GM23248 (cell line): ENCODE measurements around the gene RPS19BP1. TPM values are rescaled to one million over a fixed set of nuclear protein-coding genes. Genes with fewer than 3 reads are reported as not detected.

Source experiments
- DNase-seq: peaks from one replicate; pipeline ENCODE4 v3.0.0-alpha.2; 2015
- H2AFZ ChIP-seq: fragments of 200-600 bp; sonication (generic); 2 replicates; pipeline ENCODE4 v1.6.1; 2016; ENCODE audit warnings: antibody characterized with exemption
- H3F3A ChIP-seq: fragments of 200-600 bp; sonication (generic); 2 replicates; pipeline ENCODE4 v1.6.1; 2016; ENCODE audit warnings: mild to moderate bottlenecking, antibody characterized with exemption, mixed run types; ENCODE audit not compliant: insufficient read depth
- H3K27ac ChIP-seq: fragments of 200-600 bp; sonication (generic); 2 replicates; pipeline ENCODE4 v1.5.1; 2016; ENCODE audit warnings: mild to moderate bottlenecking
- H3K27me3 ChIP-seq: fragments of 200-600 bp; sonication (generic); replicated peaks from 2 replicates; pipeline ENCODE4 v1.6.1; 2016; ENCODE audit warnings: mild to moderate bottlenecking; ENCODE audit not compliant: insufficient read depth
- H3K36me3 ChIP-seq: fragments of 200-600 bp; sonication (generic); 2 replicates; pipeline ENCODE4 v1.6.1; 2016; ENCODE audit warnings: low read depth, mild to moderate bottlenecking
- H3K4me1 ChIP-seq: fragments of 200-600 bp; sonication (generic); 2 replicates; pipeline ENCODE4 v1.6.1; 2016; ENCODE audit warnings: mild to moderate bottlenecking; ENCODE audit not compliant: insufficient read depth
- H3K4me2 ChIP-seq: fragments of 200-600 bp; sonication (generic); one replicate; pipeline ENCODE4 v1.6.1; 2016; ENCODE audit warnings: mild to moderate bottlenecking; ENCODE audit not compliant: unreplicated experiment
- H3K4me3 ChIP-seq: fragments of 200-600 bp; sonication (generic); 2 replicates; pipeline ENCODE4 v1.5.1; 2016; ENCODE audit warnings: mild to moderate bottlenecking
- H3K79me2 ChIP-seq: fragments of 200-600 bp; sonication (generic); 2 replicates; pipeline ENCODE4 v1.6.1; 2016; ENCODE audit warnings: mild to moderate bottlenecking; ENCODE audit not compliant: insufficient read depth
- H3K9ac ChIP-seq: fragments of 200-600 bp; sonication (generic); 2 replicates; pipeline ENCODE4 v1.6.1; 2016; ENCODE audit warnings: mild to moderate bottlenecking
- H3K9me2 ChIP-seq: fragments of 200-600 bp; sonication (generic); 2 replicates; pipeline ENCODE4 v1.6.1; 2016; ENCODE audit warnings: mixed run types, mild to moderate bottlenecking, moderate library complexity; ENCODE audit not compliant: insufficient read depth
- H3K9me3 ChIP-seq: fragments of 200-600 bp; sonication (generic); one replicate; pipeline ENCODE4 v1.6.1; 2017; ENCODE audit warnings: low read depth
- H4K20me1 ChIP-seq: fragments of 200-600 bp; sonication (generic); 2 replicates; pipeline ENCODE4 v1.6.0; 2016; ENCODE audit not compliant: insufficient read depth
- EZH2 ChIP-seq: fragments of 200-600 bp; sonication (generic); IDR thresholded peaks from 2 replicates; pipeline ENCODE4 v1.6.1; 2018; ENCODE audit warnings: antibody characterized with exemption, mild to moderate bottlenecking; ENCODE audit not compliant: insufficient read depth, poor library complexity, severe bottlenecking
- EZH2phosphoT487 ChIP-seq: fragments of 200-600 bp; sonication (generic); IDR thresholded peaks from 2 replicates; pipeline ENCODE4 v1.6.1; 2018; ENCODE audit warnings: antibody characterized with exemption, moderate library complexity, mild to moderate bottlenecking, low read depth; ENCODE audit not compliant: insufficient read depth
- WGBS, 2 experiments: methylation state at CpG; one replicate each; pipeline ENCODE4 v1.1.6; 2015 to 2017; ENCODE audit warnings: low lambda C conversion rate in 2 of 2, low coverage in 1 of 2; ENCODE audit errors: missing lambda C conversion rate in 2 of 2; 5-methylcytosine and 5-hydroxymethylcytosine counted together
- in situ Hi-C: fragments of 300-500 bp; cut with MboI; formaldehyde crosslinking; loops from 2 replicates; pipeline ENCODE4 v1.15.0; 2020
- polyA plus RNA-seq: library from polyadenylated mRNA; unstranded; fragments of >200 nt; fragmentation: Nextera tagmentation; extraction: Ambion mirVana; gene quantifications from 2 replicates; pipeline ENCODE4 v1.2.1, GENCODE V29; 2016
- total RNA-seq: library from RNA; depleted of rRNA; stranded (reverse); fragments of >200 nt; shearing (Covaris generic); gene quantifications from 2 replicates; pipeline ENCODE4 v1.2.3, GENCODE V29; 2014

Gene RPS19BP1
- total and polyA plus RNA-seq, 2 experiments from 2014 or later, result 93.9 to 114 TPM

GRCh38 chr22:39518144-39518786 is 14.3 kb downstream of the RPS19BP1 start:
- Histone ChIP-seq H3K9ac (peak overlapping the region; percentile 99), H3K36me3 (peaks cover 43% of the 10 kb centered on the region), H3K9me2 (no peaks in the 10 kb centered on the region), H3K4me1 (peaks cover 19% of the 10 kb centered on the region), H2AFZ (no peak overlapping the region), H3K4me3 (0 out of 2 replicates have a peak overlapping the region, but pooled peaks have one; percentile 86), H3K4me2 (peak overlapping the region; percentile 75), H3K79me2 (peaks cover 74% of the 10 kb centered on the region), H4K20me1 (peaks cover 14% of the 10 kb centered on the region; the same call in 1 of the 2 replicates), H3K27me3 (no peaks in the 10 kb centered on the region), H3K9me3 (no peaks in the 10 kb centered on the region), H3K27ac (peak overlapping the region; percentile 96), H3F3A (peaks cover 54% of the 10 kb centered on the region)
- DNase-seq, result peak; percentile 67
- TF ChIP-seq EZH2 (no peak), EZH2phosphoT487 (no peak)
- 39 to 48% methylated on average over 5 of the region's 5 CpGs for WGBS, 2 experiments
- in situ Hi-C loops, result loop anchor here (10.0 kb wide), 1 partner anchor 363 kb away; the partner anchor contains the start of gene CBX7

GRCh38 chr22:39517470-39517869 is 15.1 kb downstream of the RPS19BP1 start:
- Histone ChIP-seq H3K9me2 (no peaks in the 10 kb centered on the region), H3K4me1 (peaks cover 14% of the 10 kb centered on the region), H3K27me3 (no peaks in the 10 kb centered on the region), H3K9me3 (no peaks in the 10 kb centered on the region), H3K27ac (peak overlapping the region; percentile 96; the same call in 1 of the 2 replicates), H3K4me3 (no peak overlapping the region), H3K36me3 (peaks cover 42% of the 10 kb centered on the region), H3K9ac (no peak overlapping the region), H2AFZ (no peak overlapping the region), H3K4me2 (no peak overlapping the region), H4K20me1 (peaks cover 9% of the 10 kb centered on the region; the same call in 1 of the 2 replicates), H3K79me2 (peaks cover 67% of the 10 kb centered on the region), H3F3A (peaks cover 48% of the 10 kb centered on the region)
- DNase-seq, result no peak
- 94 to 95% methylated on average over 3 of the region's 3 CpGs for WGBS, 2 experiments
- in situ Hi-C loops, result loop anchor here (10.0 kb wide), 1 partner anchor 363 kb away; the partner anchor contains the start of gene CBX7
- TF ChIP-seq EZH2 (no peak), EZH2phosphoT487 (no peak)

GRCh38 chr22:39515266-39516050 is 17.1 kb downstream of the RPS19BP1 start:
- Histone ChIP-seq H3K27me3 (no peaks in the 10 kb centered on the region), H3K9me3 (no peaks in the 10 kb centered on the region), H4K20me1 (no peaks in the 10 kb centered on the region), H2AFZ (no peak overlapping the region), H3K4me3 (no peak overlapping the region), H3K4me2 (no peak overlapping the region), H3K4me1 (peaks cover 14% of the 10 kb centered on the region), H3K9me2 (no peaks in the 10 kb centered on the region), H3K36me3 (peaks cover 34% of the 10 kb centered on the region), H3K9ac (peak overlapping the region; percentile 12; the same call in 1 of the 2 replicates), H3K27ac (no peak overlapping the region), H3F3A (peaks cover 33% of the 10 kb centered on the region), H3K79me2 (peaks cover 63% of the 10 kb centered on the region)
- in situ Hi-C loops, result loop anchor here (10.0 kb wide), 1 partner anchor 361 kb away; the partner anchor contains the start of gene CBX7
- no peak for TF ChIP-seq EZH2
- no peak for TF ChIP-seq EZH2phosphoT487
- 80 to 82% methylated on average over 12 of the region's 12 CpGs for WGBS, 2 experiments
- DNase-seq, result no peak

- peaks cover 72% of the 10 kb centered on the region for H3K79me2 ChIP-seq
- WGBS, 2 experiments, result 39 to 46% methylated on average over 8 of the region's 8 CpGs
- H3K27me3 ChIP-seq, result no peaks in the 10 kb centered on the region
- no peaks in the 10 kb centered on the region for H3K9me3 ChIP-seq
- peaks cover 33% of the 10 kb centered on the region for H3F3A ChIP-seq
- H3K9ac ChIP-seq, result no peak overlapping the region
- no peaks in the 10 kb centered on the region for H3K9me2 ChIP-seq
- H4K20me1 ChIP-seq, result no peaks in the 10 kb centered on the region
- peak; percentile 63 for DNase-seq
- no peak overlapping the region for H3K4me2 ChIP-seq
- no peak overlapping the region for H2AFZ ChIP-seq
- in situ Hi-C loops, result loop anchor here (10.0 kb wide), 1 partner anchor 360 kb away; the partner anchor contains the start of gene CBX7
- H3K4me1 ChIP-seq, result peaks cover 14% of the 10 kb centered on the region
- H3K36me3 ChIP-seq, result peaks cover 34% of the 10 kb centered on the region
- H3K4me3 ChIP-seq, result no peak overlapping the region
- TF ChIP-seq EZH2phosphoT487 (no peak), EZH2 (no peak)
- H3K27ac ChIP-seq, result no peak overlapping the region
These were observed 18.1 kb downstream of the RPS19BP1 start for GRCh38 chr22:39514373-39514973.
